Body of pancreas (tissue), 4 donors: Measurements from ENCODE around the gene ADGRG3.

Source experiments
- POLR2A ChIP-seq, 3 donors: fragments of 450-650 bp; IDR thresholded peaks; one replicate each; pipeline ENCODE4 v1.6.1; 2016; ENCODE audit warnings: antibody characterized with exemption in 3 of 3, mild to moderate bottlenecking in 2 of 3
- TF ChIP-seq, protein P1 (sequence below), 7 experiments: fragments of 450-650 bp in 4 of 7; fragments of 200-600 bp in 3 of 7; sonication (generic) in 3 of 7; IDR thresholded peaks; one replicate each; pipeline ENCODE4 v1.5.1; 2016 to 2019; ENCODE audit warnings: antibody characterized with exemption in 7 of 7

GRCh38 chr16:57620335-57621231 lies 47.5 kb upstream of the ADGRG3 start:
- TF ChIP-seq POLR2A (IDR thresholded peaks at IDR 0.05) = no peak
- TF ChIP-seq, protein P1, sequence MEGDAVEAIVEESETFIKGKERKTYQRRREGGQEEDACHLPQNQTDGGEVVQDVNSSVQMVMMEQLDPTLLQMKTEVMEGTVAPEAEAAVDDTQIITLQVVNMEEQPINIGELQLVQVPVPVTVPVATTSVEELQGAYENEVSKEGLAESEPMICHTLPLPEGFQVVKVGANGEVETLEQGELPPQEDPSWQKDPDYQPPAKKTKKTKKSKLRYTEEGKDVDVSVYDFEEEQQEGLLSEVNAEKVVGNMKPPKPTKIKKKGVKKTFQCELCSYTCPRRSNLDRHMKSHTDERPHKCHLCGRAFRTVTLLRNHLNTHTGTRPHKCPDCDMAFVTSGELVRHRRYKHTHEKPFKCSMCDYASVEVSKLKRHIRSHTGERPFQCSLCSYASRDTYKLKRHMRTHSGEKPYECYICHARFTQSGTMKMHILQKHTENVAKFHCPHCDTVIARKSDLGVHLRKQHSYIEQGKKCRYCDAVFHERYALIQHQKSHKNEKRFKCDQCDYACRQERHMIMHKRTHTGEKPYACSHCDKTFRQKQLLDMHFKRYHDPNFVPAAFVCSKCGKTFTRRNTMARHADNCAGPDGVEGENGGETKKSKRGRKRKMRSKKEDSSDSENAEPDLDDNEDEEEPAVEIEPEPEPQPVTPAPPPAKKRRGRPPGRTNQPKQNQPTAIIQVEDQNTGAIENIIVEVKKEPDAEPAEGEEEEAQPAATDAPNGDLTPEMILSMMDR (IDR thresholded peaks at IDR 0.05) = no peak
